Ovary (tissue), 3 donors: Measurements from ENCODE around the gene ZNF212.

ENCODE experiments used
- POLR2A ChIP-seq: fragments of 450-650 bp; IDR thresholded peaks from one replicate; pipeline ENCODE4 v1.6.1; 2017; ENCODE audit warnings: antibody characterized with exemption, mild to moderate bottlenecking, moderate library complexity
- TF ChIP-seq, protein P1 (sequence below), 3 donors: fragments of 450-650 bp in 2 of 3; fragments of 200-600 bp in 1 of 3; IDR thresholded peaks; one replicate each; pipeline versions ENCODE4 v1.5.1 to v1.8.0; 2016 to 2022; ENCODE audit warnings: antibody characterized with exemption in 3 of 3, mild to moderate bottlenecking in 1 of 3
- donor health status: DM: no; HTN: no; CAD: no.

DNA sequence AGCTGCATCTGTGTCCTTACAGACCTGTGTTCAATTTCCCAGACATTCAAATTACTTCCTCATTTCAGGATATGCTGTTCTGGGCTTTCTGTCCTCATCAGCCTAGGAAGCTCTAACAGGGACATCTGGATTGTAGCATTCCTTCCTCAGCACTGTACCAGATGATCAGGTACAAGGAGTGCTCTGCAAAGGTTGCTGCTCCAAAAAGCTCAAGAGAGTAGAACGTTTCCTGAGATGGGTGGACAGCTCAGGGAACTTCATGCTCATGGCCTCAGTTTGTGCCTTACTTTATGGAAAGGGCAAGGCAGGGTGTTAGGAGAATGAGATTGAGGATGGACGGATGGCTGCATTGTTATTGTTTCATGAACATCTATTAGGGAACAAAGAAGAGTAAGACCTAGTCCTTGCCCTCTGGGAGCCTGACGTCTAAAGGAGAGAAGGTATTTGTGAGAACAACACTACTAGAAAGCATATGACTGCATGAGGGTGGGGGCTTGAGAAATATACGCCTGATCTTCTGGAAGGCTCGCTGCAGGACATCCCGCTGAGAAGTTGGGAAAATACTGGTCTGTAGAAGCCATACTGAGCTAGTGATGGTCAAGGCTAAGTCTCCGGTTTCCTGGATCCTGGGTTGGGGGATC, 10.5 kb upstream of the ZNF212 start:
- TF ChIP-seq, protein P1, sequence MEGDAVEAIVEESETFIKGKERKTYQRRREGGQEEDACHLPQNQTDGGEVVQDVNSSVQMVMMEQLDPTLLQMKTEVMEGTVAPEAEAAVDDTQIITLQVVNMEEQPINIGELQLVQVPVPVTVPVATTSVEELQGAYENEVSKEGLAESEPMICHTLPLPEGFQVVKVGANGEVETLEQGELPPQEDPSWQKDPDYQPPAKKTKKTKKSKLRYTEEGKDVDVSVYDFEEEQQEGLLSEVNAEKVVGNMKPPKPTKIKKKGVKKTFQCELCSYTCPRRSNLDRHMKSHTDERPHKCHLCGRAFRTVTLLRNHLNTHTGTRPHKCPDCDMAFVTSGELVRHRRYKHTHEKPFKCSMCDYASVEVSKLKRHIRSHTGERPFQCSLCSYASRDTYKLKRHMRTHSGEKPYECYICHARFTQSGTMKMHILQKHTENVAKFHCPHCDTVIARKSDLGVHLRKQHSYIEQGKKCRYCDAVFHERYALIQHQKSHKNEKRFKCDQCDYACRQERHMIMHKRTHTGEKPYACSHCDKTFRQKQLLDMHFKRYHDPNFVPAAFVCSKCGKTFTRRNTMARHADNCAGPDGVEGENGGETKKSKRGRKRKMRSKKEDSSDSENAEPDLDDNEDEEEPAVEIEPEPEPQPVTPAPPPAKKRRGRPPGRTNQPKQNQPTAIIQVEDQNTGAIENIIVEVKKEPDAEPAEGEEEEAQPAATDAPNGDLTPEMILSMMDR (IDR thresholded peaks at IDR 0.05) = no peak
- TF ChIP-seq POLR2A = no peak
